A549 treated with AZD9567 at 1 μM for 4 hours (cell line): Measurements from ENCODE around the gene TRIM43. TPM values are rescaled to one million over a fixed set of nuclear protein-coding genes. Genes with fewer than 3 reads are reported as not detected.

Experiments used
- total RNA-seq: library from RNA; stranded (reverse); fragments of 200-300 nt; extraction: Qiagen RNA extraction; gene quantifications from 5 replicates; pipeline ENCODE4 v1.2.3, GENCODE V29; 2022; ENCODE audit not compliant: insufficient read depth

TRIM43 gene
- total RNA-seq: 0.05 to 0.16 TPM (median 0.09 TPM) in 3 of 5 replicates, not detected in the others

DNA sequence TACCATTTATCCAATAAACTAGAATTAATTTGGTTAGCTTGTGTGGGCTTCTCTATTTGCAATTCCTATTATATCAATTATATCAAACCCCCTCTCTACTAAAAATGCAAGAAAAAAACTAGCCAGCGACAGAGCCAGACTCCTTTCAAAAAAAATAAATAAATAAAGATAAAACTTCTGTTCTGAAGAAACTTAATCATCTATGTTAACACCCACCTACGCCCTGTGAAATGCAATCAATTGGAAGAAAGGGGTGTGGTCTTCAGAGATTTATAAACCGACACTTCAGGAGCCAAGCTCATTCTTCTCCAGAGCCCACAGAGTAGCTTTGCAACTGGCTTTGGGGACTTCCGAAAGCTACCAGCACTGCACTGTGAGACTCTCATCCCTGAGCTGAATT lies at the start of gene TRIM43:
Gene TRIM43, plus strand, starts transcription at position 301 of the 400 bp plus-strand sequence. CDS start 2,023 bp downstream, outside the sequence.

Other genes starting within 250 kb of the TRIM43 start
- gene FAHD2A, start 189.3 kb upstream of the TRIM43 start, total RNA-seq: 29.6 to 38.6 TPM (median 31.0 TPM) in 5 replicates
- gene TRIM43B, start 107.2 kb upstream of the TRIM43 start, total RNA-seq: 0.13 to 0.17 TPM in 2 of 5 replicates, not detected in the others